Measurements from ENCODE around the gene ESPNL.

DNA sequence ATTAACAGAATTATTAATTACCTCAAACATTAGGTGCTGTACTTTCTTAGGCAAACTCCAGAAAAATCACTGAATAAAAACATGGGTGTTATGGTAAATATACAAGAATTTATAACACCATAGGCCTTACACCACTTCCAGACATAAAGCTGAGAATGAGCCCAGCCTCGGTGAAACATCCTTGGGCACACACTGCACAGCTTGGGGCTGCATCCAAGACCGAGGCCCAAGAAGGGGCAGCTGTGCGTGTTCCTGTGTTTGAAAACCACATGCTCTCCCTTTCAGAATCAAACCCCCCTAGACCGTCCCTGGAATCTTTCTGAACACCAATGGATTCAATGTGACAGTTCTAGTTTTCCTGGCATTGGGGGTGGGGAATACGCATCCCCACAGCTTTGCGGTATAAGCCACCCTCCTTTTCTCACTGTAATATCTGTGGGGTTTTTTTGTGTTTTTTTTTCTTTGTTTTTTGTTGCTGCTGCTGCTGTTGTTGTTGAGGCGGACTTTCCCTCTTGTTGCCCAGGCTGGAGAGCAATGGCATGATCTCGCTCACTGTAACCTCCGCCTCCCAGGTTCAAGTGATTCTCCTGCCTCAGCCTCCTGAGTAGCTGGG, 71.5 kb downstream of the ESPNL start:
- TF ChIP-seq, protein P1, sequence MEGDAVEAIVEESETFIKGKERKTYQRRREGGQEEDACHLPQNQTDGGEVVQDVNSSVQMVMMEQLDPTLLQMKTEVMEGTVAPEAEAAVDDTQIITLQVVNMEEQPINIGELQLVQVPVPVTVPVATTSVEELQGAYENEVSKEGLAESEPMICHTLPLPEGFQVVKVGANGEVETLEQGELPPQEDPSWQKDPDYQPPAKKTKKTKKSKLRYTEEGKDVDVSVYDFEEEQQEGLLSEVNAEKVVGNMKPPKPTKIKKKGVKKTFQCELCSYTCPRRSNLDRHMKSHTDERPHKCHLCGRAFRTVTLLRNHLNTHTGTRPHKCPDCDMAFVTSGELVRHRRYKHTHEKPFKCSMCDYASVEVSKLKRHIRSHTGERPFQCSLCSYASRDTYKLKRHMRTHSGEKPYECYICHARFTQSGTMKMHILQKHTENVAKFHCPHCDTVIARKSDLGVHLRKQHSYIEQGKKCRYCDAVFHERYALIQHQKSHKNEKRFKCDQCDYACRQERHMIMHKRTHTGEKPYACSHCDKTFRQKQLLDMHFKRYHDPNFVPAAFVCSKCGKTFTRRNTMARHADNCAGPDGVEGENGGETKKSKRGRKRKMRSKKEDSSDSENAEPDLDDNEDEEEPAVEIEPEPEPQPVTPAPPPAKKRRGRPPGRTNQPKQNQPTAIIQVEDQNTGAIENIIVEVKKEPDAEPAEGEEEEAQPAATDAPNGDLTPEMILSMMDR (IDR thresholded peaks at IDR 0.05), result no peak
- TF ChIP-seq POLR2A (IDR thresholded peaks at IDR 0.05; ENCODE audit: low read depth) (no peak), POLR2AphosphoS5 (IDR thresholded peaks at IDR 0.05) (no peak), EP300 (IDR thresholded peaks at IDR 0.05) (no peak)

Measured in esophagus muscularis mucosa (tissue), 4 donors.